AG04449 (cell line): ENCODE data around the gene RDH5.

Source experiments
- CTCF ChIA-PET: fragments of 350-600 bp; formaldehyde crosslinking; extraction: SDS; loops from one replicate; lab custom pipeline; 2021; ENCODE audit warnings: antibody characterized with exemption; lab: Yijun Ruan, JAX
- POLR2A ChIA-PET: fragments of 400-600, 350-600 bp; formaldehyde crosslinking; extraction: SDS; loops from one replicate; lab custom pipeline; 2020; ENCODE audit warnings: antibody characterized with exemption, inconsistent platforms; lab: Yijun Ruan, JAX
- DNase-seq: peaks from one replicate; pipeline ENCODE4 v3.0.0-alpha.2; 2010; ENCODE audit warnings: low read depth, low spot score
- H3K4me3 ChIP-seq: 2 replicates; pipeline ENCODE4 v1.5.1; 2011; ENCODE audit warnings: low read depth, mild to moderate bottlenecking, control low read depth, low read length
- CTCF ChIP-seq: IDR thresholded peaks from one replicate; pipeline ENCODE4 v1.5.1; 2011; ENCODE audit warnings: mild to moderate bottlenecking, moderate library complexity, low read length, control low read depth, inconsistent platforms; ENCODE audit not compliant: insufficient read depth; ENCODE audit errors: missing control alignments

Gene RDH5

GRCh38 chr12:55741931-55742680 is 21.9 kb downstream of the RDH5 start:
- ChIA-PET POLR2A (interaction anchor here (1.0 to 3.2 kb wide), 2 partner anchors 13 to 76 kb away, joined by 3 to 15 read pairs; partner anchors contain the start of genes CD63, ORMDL2 and SARNP), CTCF (interaction anchor here (0.7 to 7.6 kb wide), 16 partner anchors 10 to 447 kb away, joined by 3 to 193 read pairs (median 4); partner anchors contain the start of genes DGKA, PA2G4, SMARCC2 and SUOX)
- H3K4me3 ChIP-seq: peak overlapping the region; percentile 75
- DNase-seq: no peak
- no peak for TF ChIP-seq CTCF

- POLR2A ChIA-PET: interaction anchor here (0.7 to 3.2 kb wide), 4 partner anchors 13 to 298 kb away, joined by 3 to 15 read pairs (median 4); partner anchors contain the start of genes CD63, ORMDL2 and SARNP
- H3K4me3 ChIP-seq: peak within 1 kb of the TSS; percentile 75
- CTCF ChIA-PET: interaction anchor here (0.7 to 7.6 kb wide), 17 partner anchors 9 to 375 kb away, joined by 3 to 193 read pairs (median 4); partner anchors contain the start of genes DGKA, SARNP and ZC3H10
- TF ChIP-seq CTCF: no peak
- no peak for DNase-seq
These were observed 22.7 kb downstream of the RDH5 start, which contains the start of gene GDF11 for GRCh38 chr12:55742719-55743405. TSS of gene GDF11 (plus strand) at chr12:55743122. CDS start at chr12:55743317, 195 bp downstream.

GRCh38 chr12:55743406-55744339 is 23.5 kb downstream of the RDH5 start:
- no peak for DNase-seq
- peak overlapping the region; percentile 75 for H3K4me3 ChIP-seq
- ChIA-PET CTCF (interaction anchor here (0.7 to 8.5 kb wide), 15 partner anchors 6 to 298 kb away, joined by 3 to 60 read pairs (median 4); partner anchors contain the start of genes DGKA, MMP19 and SARNP), POLR2A (interaction anchor here (0.6 to 3.2 kb wide), 6 partner anchors 10 to 297 kb away, joined by 3 to 15 read pairs (median 3); partner anchors contain the start of genes CD63, ORMDL2 and SARNP)
- TF ChIP-seq CTCF: peak; percentile 30

GRCh38 chr12:55744340-55745030 is 24.3 kb downstream of the RDH5 start:
- POLR2A ChIA-PET: interaction anchor here (0.5 to 3.2 kb wide), 3 partner anchors 9 to 50 kb away, joined by 3 to 15 read pairs (median 3); partner anchors contain the start of gene CD63
- CTCF ChIA-PET: interaction anchor here (0.9 to 8.5 kb wide), 15 partner anchors 7 to 297 kb away, joined by 3 to 60 read pairs (median 5); partner anchors contain the start of genes DGKA and MMP19
- TF ChIP-seq CTCF: no peak
- H3K4me3 ChIP-seq: peak overlapping the region; percentile 75
- no peak for DNase-seq
